HEK293T (cell line): ENCODE results near the gene TRIM37.

Experiments
- CTCF ChIA-PET: fragments of 350-600 bp; formaldehyde crosslinking; extraction: SDS; loops from one replicate; lab custom pipeline; 2021; ENCODE audit warnings: antibody characterized with exemption, inconsistent platforms; lab: Yijun Ruan, JAX
- POLR2A ChIA-PET: fragments of 350-600 bp; formaldehyde crosslinking; extraction: SDS; loops from one replicate; lab custom pipeline; 2020; ENCODE audit warnings: antibody characterized with exemption, inconsistent platforms; lab: Yijun Ruan, JAX
- DNase-seq: peaks from one replicate; pipeline ENCODE4 v3.0.0; 2012; ENCODE audit warnings: mixed read lengths; ENCODE audit errors: extremely low spot score
- ARNT ChIP-seq: fragments of 450-650 bp; IDR thresholded peaks from 2 replicates; pipeline ENCODE4 v1.6.1; 2017; ENCODE audit warnings: mild to moderate bottlenecking
- BHLHE40 ChIP-seq: fragments of 450-650 bp; IDR thresholded peaks from 2 replicates; pipeline ENCODE4 v1.6.1; 2016; ENCODE audit warnings: mild to moderate bottlenecking, moderate library complexity, borderline replicate concordance
- CTBP1 ChIP-seq: fragments of 450-650 bp; IDR thresholded peaks from 2 replicates; pipeline ENCODE4 v1.6.1; 2016; ENCODE audit warnings: borderline replicate concordance
- ELF4 ChIP-seq: fragments of 450-650 bp; IDR thresholded peaks from 2 replicates; pipeline ENCODE4 v1.6.1; 2017; ENCODE audit warnings: antibody characterized with exemption
- FOXA1 ChIP-seq: fragments of 450-650 bp; IDR thresholded peaks from 2 replicates; pipeline ENCODE4 v1.6.1; 2016; ENCODE audit warnings: mild to moderate bottlenecking
- FOXK2 ChIP-seq: fragments of 450-650 bp; IDR thresholded peaks from 2 replicates; pipeline ENCODE4 v1.6.1; 2016; ENCODE audit warnings: mild to moderate bottlenecking
- FOXM1 ChIP-seq: fragments of 450-650 bp; IDR thresholded peaks from 2 replicates; pipeline ENCODE4 v1.6.1; 2017; ENCODE audit warnings: mild to moderate bottlenecking, borderline replicate concordance
- HDGF ChIP-seq: fragments of 450-650 bp; IDR thresholded peaks from 2 replicates; pipeline ENCODE4 v1.6.1; 2017; ENCODE audit warnings: antibody characterized with exemption, borderline replicate concordance
- L3MBTL2 ChIP-seq: fragments of 450-650 bp; conservative IDR thresholded peaks from 2 replicates; pipeline ENCODE4 v1.6.1; 2016; ENCODE audit warnings: mild to moderate bottlenecking
- LEF1 ChIP-seq: fragments of 450-650 bp; IDR thresholded peaks from 2 replicates; pipeline ENCODE4 v1.6.1; 2017; ENCODE audit warnings: mild to moderate bottlenecking, borderline replicate concordance
- NFRKB ChIP-seq: fragments of 450-650 bp; IDR thresholded peaks from 2 replicates; pipeline ENCODE4 v1.6.1; 2016; ENCODE audit warnings: mild to moderate bottlenecking, moderate library complexity
- SP1 ChIP-seq: fragments of 450-650 bp; IDR thresholded peaks from 2 replicates; pipeline ENCODE4 v1.6.1; 2017
- SUZ12 ChIP-seq: fragments of 450-650 bp; IDR thresholded peaks from 2 replicates; pipeline ENCODE4 v1.6.1; 2016; ENCODE audit warnings: mild to moderate bottlenecking
- TARDBP ChIP-seq: fragments of 450-650 bp; IDR thresholded peaks from 2 replicates; pipeline ENCODE4 v1.6.1; 2016
- ZNF384 ChIP-seq: fragments of 450-650 bp; IDR thresholded peaks from 2 replicates; pipeline ENCODE4 v1.6.1; 2016
- TF ChIP-seq, protein P1 (sequence below): fragments of 450-650 bp; IDR thresholded peaks from 2 replicates; pipeline ENCODE4 v1.6.1; 2016

TRIM37 gene

DNA sequence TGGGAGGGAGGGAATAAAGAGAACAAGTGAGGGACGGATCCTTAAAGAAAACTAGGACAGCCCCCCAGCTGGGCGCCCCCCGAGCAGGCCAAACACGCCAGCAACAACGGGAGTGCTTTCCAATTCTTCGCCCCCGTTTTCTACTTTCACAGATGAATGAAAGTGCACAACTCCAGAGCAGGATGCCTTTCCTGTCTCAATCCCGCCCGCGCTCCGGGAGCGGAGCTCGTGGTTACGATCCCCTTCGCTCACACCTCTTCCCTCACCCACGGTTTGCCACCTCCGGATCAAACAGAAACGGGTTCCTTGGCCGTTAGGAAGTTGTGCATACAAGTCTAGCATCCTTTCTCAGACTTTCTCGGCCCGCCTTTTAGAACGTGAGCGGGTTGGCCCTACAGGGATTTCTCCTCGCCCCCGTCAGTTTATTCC, 47.6 kb upstream of the TRIM37 start:
- DNase-seq, result peak; percentile 20
- TF ChIP-seq NFRKB (no peak), SP1 (no peak), LEF1 (no peak), BHLHE40 (no peak), FOXM1 (no peak), TARDBP (no peak), SUZ12 (no peak), L3MBTL2 (no peak), ZNF384 (no peak), ARNT (no peak), ELF4 (no peak), FOXA1 (no peak), HDGF (no peak), CTBP1 (no peak), FOXK2 (no peak)
- TF ChIP-seq, protein P1, sequence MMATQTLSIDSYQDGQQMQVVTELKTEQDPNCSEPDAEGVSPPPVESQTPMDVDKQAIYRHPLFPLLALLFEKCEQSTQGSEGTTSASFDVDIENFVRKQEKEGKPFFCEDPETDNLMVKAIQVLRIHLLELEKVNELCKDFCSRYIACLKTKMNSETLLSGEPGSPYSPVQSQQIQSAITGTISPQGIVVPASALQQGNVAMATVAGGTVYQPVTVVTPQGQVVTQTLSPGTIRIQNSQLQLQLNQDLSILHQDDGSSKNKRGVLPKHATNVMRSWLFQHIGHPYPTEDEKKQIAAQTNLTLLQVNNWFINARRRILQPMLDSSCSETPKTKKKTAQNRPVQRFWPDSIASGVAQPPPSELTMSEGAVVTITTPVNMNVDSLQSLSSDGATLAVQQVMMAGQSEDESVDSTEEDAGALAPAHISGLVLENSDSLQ, result no peak
- CTCF ChIA-PET, result no interaction called here
- POLR2A ChIA-PET, result interaction anchor here (1.0 to 2.7 kb wide), 10 partner anchors 9 to 462 kb away, joined by 3 to 25 read pairs (median 5); partner anchors contain the start of genes GDPD1, RAD51C and TRIM37

DNA sequence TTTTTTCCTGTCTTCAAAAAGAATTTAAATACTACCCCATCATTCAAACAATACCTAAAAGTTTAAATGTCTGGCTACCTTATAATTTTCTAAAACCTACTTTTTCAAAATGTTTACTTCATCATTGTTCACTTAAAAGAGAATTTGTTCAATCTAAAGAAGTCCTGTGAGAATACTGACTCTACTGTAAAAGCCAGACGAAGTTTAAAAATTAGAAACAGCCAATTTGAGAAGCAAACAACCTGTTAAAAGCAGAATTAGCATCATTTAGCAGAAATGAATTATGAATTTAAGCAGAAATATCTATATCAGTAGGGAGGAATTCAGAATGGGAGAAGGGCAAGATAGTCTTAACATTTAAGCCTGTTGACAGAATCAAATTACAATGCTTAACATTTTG, 46.2 kb upstream of the TRIM37 start:
- ChIA-PET POLR2A (interaction anchor here (2.7 kb wide), 1 partner anchor 46 kb away, joined by 25 read pairs; the partner anchor contains the start of gene TRIM37), CTCF (interaction anchor here (0.6 kb wide), 1 partner anchor 8 kb away, joined by 3 read pairs; no protein-coding TSS in a partner anchor)
- TF ChIP-seq FOXM1 (no peak), BHLHE40 (no peak), SP1 (no peak)
- TF ChIP-seq, protein P1, result no peak
- no peak for DNase-seq

DNA sequence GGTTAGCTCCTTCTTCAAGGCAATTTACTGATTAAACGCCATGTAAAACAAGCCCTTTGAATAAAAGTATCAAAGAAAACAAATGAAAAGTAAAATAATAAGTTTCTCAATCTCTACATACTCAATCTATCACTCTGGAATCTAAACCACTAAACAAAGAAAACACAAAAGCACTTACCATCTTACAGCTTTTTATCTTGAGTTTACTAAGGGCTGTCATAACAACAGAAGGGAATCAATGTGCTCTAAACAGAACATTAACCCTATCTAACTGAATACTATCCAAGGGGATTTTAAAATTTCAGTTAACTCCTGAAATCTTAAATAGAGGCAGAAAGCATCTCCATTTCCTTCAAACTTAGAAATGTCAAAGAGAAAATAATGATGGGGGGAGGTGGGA, 44.9 kb upstream of the TRIM37 start:
- POLR2A ChIA-PET, result interaction anchor here (0.6 to 2.1 kb wide), 2 partner anchors 26 to 69 kb away, joined by 3 to 7 read pairs; partner anchors contain the start of gene GDPD1
- DNase-seq, result no peak
- CTCF ChIA-PET, result no interaction called here
- no peak for TF ChIP-seq FOXA1
- TF ChIP-seq LEF1, result no peak
- no peak for TF ChIP-seq SUZ12
- no peak for TF ChIP-seq BHLHE40
- TF ChIP-seq HDGF, result no peak
- TF ChIP-seq, protein P1, result no peak
- no peak for TF ChIP-seq FOXK2
- TF ChIP-seq FOXM1, result no peak
- no peak for TF ChIP-seq ZNF384
- no peak for TF ChIP-seq ELF4
- TF ChIP-seq SP1, result no peak
- TF ChIP-seq L3MBTL2, result no peak
- TF ChIP-seq ARNT, result no peak
- no peak for TF ChIP-seq TARDBP
- no peak; the same call in 1 of the 2 replicates for TF ChIP-seq CTBP1
- no peak for TF ChIP-seq NFRKB

DNA sequence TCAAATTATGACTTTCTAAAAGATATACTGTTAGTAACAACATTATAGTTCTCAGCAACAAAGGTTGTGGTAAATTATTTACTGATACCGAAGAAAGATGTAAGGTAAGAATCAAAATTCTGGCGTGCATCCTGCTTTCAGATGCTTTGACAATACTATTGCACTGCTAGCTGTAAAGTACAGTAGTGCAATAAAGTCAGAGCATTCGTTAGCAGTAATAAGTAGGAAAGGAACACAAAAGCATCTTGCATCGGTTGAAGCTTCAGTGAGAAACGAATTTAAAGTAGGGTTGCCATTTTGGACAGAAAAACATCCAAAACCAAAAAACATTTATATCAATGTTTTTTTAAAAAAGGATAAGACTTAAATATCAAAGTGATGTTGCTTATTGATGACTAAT, 44.3 kb upstream of the TRIM37 start:
- ChIA-PET CTCF (no interaction called here), POLR2A (interaction anchor here (0.6 to 2.1 kb wide), 2 partner anchors 25 to 70 kb away, joined by 3 to 7 read pairs; partner anchors contain the start of gene GDPD1)
- no peak for DNase-seq
- TF ChIP-seq L3MBTL2, result no peak

DNA sequence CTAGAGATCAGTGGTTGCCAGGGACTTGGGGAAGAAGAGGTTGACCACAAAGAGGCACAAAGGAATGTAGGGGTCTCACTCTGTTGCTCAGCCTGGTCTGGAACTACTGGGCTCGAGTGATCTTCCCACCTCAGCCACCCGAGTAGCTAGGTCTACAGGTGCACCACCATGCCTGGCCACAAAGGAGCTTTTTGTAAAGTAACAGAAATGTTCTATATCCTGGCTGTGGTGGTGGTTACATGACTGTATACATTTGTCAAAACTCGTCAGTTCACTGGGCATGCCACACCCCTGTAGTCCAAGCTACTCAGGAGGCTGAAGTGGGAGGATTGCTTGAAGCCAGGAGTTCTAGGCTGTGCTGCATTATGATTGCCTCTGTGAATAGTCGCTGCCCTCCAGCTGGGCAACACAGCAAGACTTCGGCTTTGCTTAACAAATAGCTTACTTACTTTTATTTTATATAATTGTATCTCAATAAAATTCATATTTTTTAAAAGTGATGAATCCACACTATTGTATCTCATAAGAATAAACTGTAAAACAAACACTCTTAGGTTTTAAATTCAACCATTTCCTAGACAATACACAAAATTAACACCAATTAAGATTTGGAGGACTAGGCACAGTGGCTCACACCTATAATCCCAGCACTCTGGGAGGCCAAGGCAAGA, 43.3 kb upstream of the TRIM37 start:
- DNase-seq, result no peak
- TF ChIP-seq BHLHE40, result no peak
- no peak for TF ChIP-seq CTBP1
- TF ChIP-seq, protein P1, result no peak
- TF ChIP-seq TARDBP, result no peak
- TF ChIP-seq FOXM1, result no peak
- no peak for TF ChIP-seq L3MBTL2
- no peak for TF ChIP-seq HDGF
- no peak for TF ChIP-seq ELF4
- TF ChIP-seq FOXA1, result no peak
- no peak for TF ChIP-seq ZNF384
- no peak for TF ChIP-seq LEF1
- no peak for TF ChIP-seq SP1
- no peak for TF ChIP-seq ARNT
- no peak for TF ChIP-seq SUZ12
- TF ChIP-seq FOXK2, result no peak
- no peak for TF ChIP-seq NFRKB
- ChIA-PET CTCF (no interaction called here), POLR2A (interaction anchor here (0.6 to 1.0 kb wide), 2 partner anchors 13 to 554 kb away, joined by 3 read pairs; no protein-coding TSS in a partner anchor)

DNA sequence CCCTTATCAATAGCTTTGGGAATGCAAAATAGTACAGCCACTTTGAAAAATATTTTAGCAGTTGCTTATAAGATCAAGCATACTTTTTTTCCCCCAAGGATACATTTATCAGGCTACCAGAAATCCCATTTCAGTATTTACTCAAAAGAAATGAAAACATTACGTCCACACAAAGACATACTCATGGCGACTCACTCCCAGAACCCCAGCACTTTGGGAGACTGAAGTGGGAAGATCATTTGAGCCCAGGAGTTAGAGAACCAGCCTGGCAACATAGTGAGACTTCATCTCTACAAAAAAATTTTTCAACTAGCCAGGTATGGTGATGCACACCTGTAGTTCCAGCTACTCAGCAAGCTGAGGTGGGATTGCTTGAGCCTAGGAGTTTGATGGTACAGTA, 42.4 kb upstream of the TRIM37 start:
- POLR2A ChIA-PET, result no interaction called here
- CTCF ChIA-PET, result interaction anchor here (0.6 kb wide), 1 partner anchor 72 kb away, joined by 4 read pairs; no protein-coding TSS in a partner anchor
- DNase-seq, result no peak
- no peak for TF ChIP-seq ARNT
- TF ChIP-seq NFRKB, result no peak
- TF ChIP-seq BHLHE40, result no peak
- no peak for TF ChIP-seq L3MBTL2
- no peak for TF ChIP-seq LEF1
- TF ChIP-seq TARDBP, result no peak
